ENCODE measurements around the gene RANBP17.

The RANBP17 gene

GRCh38 chr5:170861917-170862766 lies at the start of gene RANBP17:
RANBP17 (plus strand) TSS chr5:170862018.
- DNase-seq (ENCODE audit: insufficient read length, low spot score) (peak; percentile 61), FAIRE-seq (no peak)
- TF ChIP-seq CTCF (IDR thresholded peaks at IDR 0.05; ENCODE audit: insufficient read depth, missing control alignments), result no peak

- TF ChIP-seq CTCF (IDR thresholded peaks at IDR 0.05; ENCODE audit: insufficient read depth, missing control alignments), result no peak
- DNase-seq (ENCODE audit: insufficient read length, low spot score), result no peak
- FAIRE-seq, result no peak
Observed at GRCh38 chr5:170813231-170813630, 48.6 kb upstream of the RANBP17 start.

GRCh38 chr5:170817195-170817594 lies 44.6 kb upstream of the RANBP17 start:
- DNase-seq (ENCODE audit: insufficient read length, low spot score) (no peak), FAIRE-seq (no peak)
- TF ChIP-seq CTCF (IDR thresholded peaks at IDR 0.05; ENCODE audit: insufficient read depth, missing control alignments), result no peak

GRCh38 chr5:170818232-170818631 lies 43.6 kb upstream of the RANBP17 start:
- FAIRE-seq, result no peak
- DNase-seq (ENCODE audit: insufficient read length, low spot score), result no peak
- no peak for TF ChIP-seq CTCF (IDR thresholded peaks at IDR 0.05; ENCODE audit: insufficient read depth, missing control alignments)

GRCh38 chr5:170819824-170820223 lies 42.0 kb upstream of the RANBP17 start:
- DNase-seq (ENCODE audit: insufficient read length, low spot score) (no peak), FAIRE-seq (no peak)
- TF ChIP-seq CTCF (IDR thresholded peaks at IDR 0.05; ENCODE audit: insufficient read depth, missing control alignments), result no peak

GRCh38 chr5:170821257-170821800 lies 40.5 kb upstream of the RANBP17 start:
- DNase-seq (ENCODE audit: insufficient read length, low spot score), result no peak
- no peak for FAIRE-seq
- no peak for TF ChIP-seq CTCF (IDR thresholded peaks at IDR 0.05; ENCODE audit: insufficient read depth, missing control alignments)

- no peak for DNase-seq (ENCODE audit: insufficient read length, low spot score)
- no peak for TF ChIP-seq CTCF (IDR thresholded peaks at IDR 0.05; ENCODE audit: insufficient read depth, missing control alignments)
- FAIRE-seq, result no peak
Observed at GRCh38 chr5:170826117-170826516, 35.7 kb upstream of the RANBP17 start.
